HUES6 (cell line): Measurements from ENCODE around the gene HIP1.
"Not testable (repeated sequence)": the region's sequence is repeated elsewhere in the genome, so short reads cannot be mapped to it uniquely, and the experiment has no call there.

Experiments
- H3K27ac ChIP-seq: 2 replicates; pipeline ENCODE4 v1.7.0; 2013; ENCODE audit warnings: low read depth, mild to moderate bottlenecking, low read length, inconsistent platforms
- H3K27me3 ChIP-seq: 2 replicates; pipeline ENCODE4 v1.6.1; 2013; ENCODE audit warnings: low read length; ENCODE audit not compliant: control insufficient read depth, insufficient read depth
- H3K36me3 ChIP-seq: 2 replicates; pipeline ENCODE4 v1.6.1; 2013; ENCODE audit warnings: low read length; ENCODE audit not compliant: control insufficient read depth, insufficient read depth
- H3K4me1 ChIP-seq: 2 replicates; pipeline ENCODE4 v1.6.1; 2013; ENCODE audit warnings: low read length; ENCODE audit not compliant: control insufficient read depth, insufficient read depth
- H3K4me3 ChIP-seq: 2 replicates; pipeline ENCODE4 v1.5.1; 2013; ENCODE audit warnings: low read depth, low read length
- H3K9ac ChIP-seq: one replicate; pipeline ENCODE4 v1.6.1; 2013; ENCODE audit warnings: mild to moderate bottlenecking, low read length
- H3K9me3 ChIP-seq: 2 replicates; pipeline ENCODE4 v1.6.1; 2013; ENCODE audit warnings: low read depth, low read length; ENCODE audit not compliant: control insufficient read depth, insufficient read depth

Gene HIP1

GRCh38 chr7:75690121-75690523 is 48.6 kb downstream of the HIP1 start:
- H3K4me3 ChIP-seq: no peak overlapping the region

GRCh38 chr7:75689246-75690099 is 49.3 kb downstream of the HIP1 start:
- Histone ChIP-seq H3K27me3 (no peaks in the 10 kb centered on the region), H3K9me3 (no peaks in the 10 kb centered on the region), H3K9ac (no peak overlapping the region), H3K4me3 (no peak overlapping the region), H3K36me3 (no peaks in the 10 kb centered on the region), H3K4me1 (0 out of 2 replicates have a peak, but pooled peaks cover 4% of the 10 kb centered on the region), H3K27ac (no peak overlapping the region)

More at GRCh38 chr7:75690121-75690523, 48.6 kb downstream of the HIP1 start:
- Histone ChIP-seq H3K9me3 (no peaks in the 10 kb centered on the region), H3K27ac (no peak overlapping the region), H3K36me3 (no peaks in the 10 kb centered on the region), H3K9ac (no peak overlapping the region), H3K27me3 (no peaks in the 10 kb centered on the region), H3K4me1 (0 out of 2 replicates have a peak, but pooled peaks cover 4% of the 10 kb centered on the region)

- 0 out of 2 replicates have a peak, but pooled peaks cover 4% of the 10 kb centered on the region for H3K4me1 ChIP-seq
- H3K27ac ChIP-seq: no peak overlapping the region
- H3K36me3 ChIP-seq: no peaks in the 10 kb centered on the region
- no peak overlapping the region for H3K4me3 ChIP-seq
- no peak overlapping the region for H3K9ac ChIP-seq
- H3K27me3 ChIP-seq: no peaks in the 10 kb centered on the region
- no peaks in the 10 kb centered on the region for H3K9me3 ChIP-seq
These were observed 50.3 kb downstream of the HIP1 start for GRCh38 chr7:75688200-75689136.

GRCh38 chr7:75687246-75688088 is 51.3 kb downstream of the HIP1 start:
- Histone ChIP-seq H3K9me3 (no peaks in the 10 kb centered on the region), H3K36me3 (no peaks in the 10 kb centered on the region), H3K27ac (no peak overlapping the region), H3K4me1 (0 out of 2 replicates have a peak, but pooled peaks cover 4% of the 10 kb centered on the region), H3K4me3 (no peak overlapping the region), H3K9ac (no peak overlapping the region), H3K27me3 (no peaks in the 10 kb centered on the region)

- no peak overlapping the region for H3K4me3 ChIP-seq
- no peaks in the 10 kb centered on the region for H3K27me3 ChIP-seq
- H3K27ac ChIP-seq: no peak overlapping the region
- 0 out of 2 replicates have a peak, but pooled peaks cover 4% of the 10 kb centered on the region for H3K4me1 ChIP-seq
- no peaks in the 10 kb centered on the region for H3K36me3 ChIP-seq
- H3K9ac ChIP-seq: no peak overlapping the region
- no peaks in the 10 kb centered on the region for H3K9me3 ChIP-seq
These were observed 52.2 kb downstream of the HIP1 start for GRCh38 chr7:75686551-75686950.

GRCh38 chr7:75682052-75682451 is 56.7 kb downstream of the HIP1 start:
- not testable (repeated sequence) for H3K27ac ChIP-seq, H3K4me3 ChIP-seq, H3K9me3 ChIP-seq, H3K9ac ChIP-seq, H3K36me3 ChIP-seq, H3K27me3 ChIP-seq, H3K4me1 ChIP-seq

- Histone ChIP-seq H3K9me3 (peaks cover 4% of the 10 kb centered on the region; the same call in 1 of the 2 replicates), H3K9ac (no peak overlapping the region), H3K36me3 (no peaks in the 10 kb centered on the region), H3K4me1 (no peaks in the 10 kb centered on the region), H3K27me3 (no peaks in the 10 kb centered on the region), H3K4me3 (no peak overlapping the region), H3K27ac (no peak overlapping the region)
These were observed 59.7 kb downstream of the HIP1 start for GRCh38 chr7:75679060-75679459.

GRCh38 chr7:75669579-75669978 is 69.2 kb downstream of the HIP1 start:
- Histone ChIP-seq H3K27me3 (no peaks in the 10 kb centered on the region), H3K9ac (no peak overlapping the region), H3K4me1 (no peaks in the 10 kb centered on the region), H3K9me3 (no peaks in the 10 kb centered on the region), H3K27ac (no peak overlapping the region), H3K4me3 (no peak overlapping the region), H3K36me3 (no peaks in the 10 kb centered on the region)

GRCh38 chr7:75667938-75668337 is 70.8 kb downstream of the HIP1 start:
- H3K36me3 ChIP-seq: no peaks in the 10 kb centered on the region
- H3K4me1 ChIP-seq: no peaks in the 10 kb centered on the region; the same call in 1 of the 2 replicates
- no peak overlapping the region for H3K27ac ChIP-seq
- no peak overlapping the region for H3K4me3 ChIP-seq
- H3K27me3 ChIP-seq: no peaks in the 10 kb centered on the region
- no peaks in the 10 kb centered on the region for H3K9me3 ChIP-seq
- no peak overlapping the region for H3K9ac ChIP-seq

- H3K27me3 ChIP-seq: no peaks in the 10 kb centered on the region
- no peak overlapping the region for H3K4me3 ChIP-seq
- peaks cover 11% of the 10 kb centered on the region; the same call in 1 of the 2 replicates for H3K4me1 ChIP-seq
- H3K36me3 ChIP-seq: no peaks in the 10 kb centered on the region
- H3K9me3 ChIP-seq: no peaks in the 10 kb centered on the region
- no peak overlapping the region for H3K27ac ChIP-seq
- H3K9ac ChIP-seq: no peak overlapping the region
These were observed 75.3 kb downstream of the HIP1 start for GRCh38 chr7:75663302-75663907.
